HG02610 (cell line): ENCODE measurements around the gene IL2.

Experiments used
- ATAC-seq: cut with Tn5 transposase; IDR thresholded peaks from one replicate; pipeline ENCODE4 v1.9.1; 2021; ENCODE audit warnings: mild to moderate bottlenecking, moderate library complexity; ENCODE audit not compliant: unreplicated experiment

IL2 gene

DNA sequence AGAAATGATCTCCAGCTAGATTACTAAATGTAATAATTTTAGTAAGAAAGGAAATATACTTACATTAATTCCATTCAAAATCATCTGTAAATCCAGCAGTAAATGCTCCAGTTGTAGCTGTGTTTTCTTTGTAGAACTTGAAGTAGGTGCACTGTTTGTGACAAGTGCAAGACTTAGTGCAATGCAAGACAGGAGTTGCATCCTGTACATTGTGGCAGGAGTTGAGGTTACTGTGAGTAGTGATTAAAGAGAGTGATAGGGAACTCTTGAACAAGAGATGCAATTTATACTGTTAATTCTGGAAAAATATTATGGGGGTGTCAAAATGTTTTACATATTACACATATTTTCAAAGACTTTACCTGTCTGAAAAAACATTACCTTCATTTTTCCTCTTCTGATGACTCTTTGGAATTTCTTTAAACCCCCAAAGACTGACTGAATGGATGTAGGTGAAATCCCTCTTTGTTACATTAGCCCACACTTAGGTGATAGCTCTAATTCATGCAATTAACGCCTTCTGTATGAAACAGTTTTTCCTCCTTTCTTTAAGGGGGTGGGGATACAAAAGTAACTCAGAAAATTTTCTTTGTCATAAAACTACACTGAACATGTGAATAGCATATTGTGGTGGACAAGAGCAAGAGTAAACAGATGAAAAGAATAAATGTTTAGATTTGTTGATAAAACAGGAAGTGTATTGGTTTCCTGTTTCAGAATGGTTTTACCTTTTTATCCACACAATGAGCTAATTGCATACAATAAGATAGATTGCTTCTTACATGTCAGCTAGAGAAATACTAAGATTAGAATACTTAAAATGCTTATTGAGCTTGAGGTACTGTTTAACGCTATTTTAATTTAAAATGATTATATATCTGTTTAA is at the start of gene IL2:
IL2 (minus strand) TSS at position 495 of the 886 bp plus-strand sequence; CDS start at position 210, 285 bp downstream.
- no peak for ATAC-seq

DNA sequence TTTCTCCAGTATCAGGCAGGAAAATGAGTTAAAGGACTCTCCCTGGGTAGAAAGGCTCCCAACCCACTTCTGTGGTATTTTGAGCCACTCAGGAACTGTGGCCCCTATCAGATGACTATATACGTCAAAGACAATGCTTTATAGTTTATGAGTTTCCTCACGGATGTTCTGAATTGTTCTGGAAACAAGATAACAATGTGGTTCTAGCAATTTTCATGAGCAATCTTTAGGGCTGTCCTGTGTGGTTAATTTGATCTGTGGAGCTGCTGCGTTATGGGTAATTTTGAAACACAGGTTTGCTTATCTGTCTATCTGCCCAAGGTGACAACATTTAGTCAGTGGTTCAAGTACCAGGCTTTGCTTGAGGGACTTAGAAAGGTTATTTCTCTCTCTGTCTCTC is 46.7 kb upstream of the IL2 start:
- ATAC-seq, result no peak

DNA sequence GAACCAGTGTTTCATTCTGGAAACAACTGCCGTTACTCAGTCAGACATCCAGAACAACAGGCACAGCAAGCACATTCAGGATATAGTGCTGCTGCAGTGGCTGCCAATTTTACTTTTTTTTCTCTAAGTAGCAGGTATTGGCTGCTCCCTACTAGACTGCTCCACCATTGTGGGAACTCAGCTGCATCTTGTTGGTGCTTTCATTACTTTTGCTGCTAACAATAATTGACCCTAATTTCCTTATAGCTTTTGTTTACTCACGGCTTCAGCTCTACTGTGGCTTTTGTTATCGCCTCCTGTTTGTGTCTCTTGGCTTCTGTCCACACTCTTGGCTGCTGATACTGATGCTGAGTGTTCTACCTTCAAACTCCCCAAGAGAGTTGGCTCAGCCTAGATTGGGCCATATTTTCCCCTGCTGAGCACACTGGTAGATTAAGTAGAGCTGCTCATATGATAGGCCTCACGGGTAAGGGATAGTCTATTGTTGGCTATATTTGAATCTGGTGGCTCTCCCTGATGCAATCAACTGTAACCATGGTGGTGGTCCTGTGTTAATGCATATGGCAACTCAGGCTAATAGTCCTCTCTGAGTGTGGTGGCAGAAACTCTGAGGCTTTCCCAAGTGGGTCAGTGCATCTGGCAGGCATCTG is 44.5 kb upstream of the IL2 start:
- ATAC-seq, result no peak

GRCh38 chr4:122489061-122489460 is 32.5 kb upstream of the IL2 start:
- ATAC-seq, result no peak

GRCh38 chr4:122483481-122483880 is 27.0 kb upstream of the IL2 start:
- no peak for ATAC-seq

GRCh38 chr4:122481766-122482405 is 25.4 kb upstream of the IL2 start:
- no peak for ATAC-seq

DNA sequence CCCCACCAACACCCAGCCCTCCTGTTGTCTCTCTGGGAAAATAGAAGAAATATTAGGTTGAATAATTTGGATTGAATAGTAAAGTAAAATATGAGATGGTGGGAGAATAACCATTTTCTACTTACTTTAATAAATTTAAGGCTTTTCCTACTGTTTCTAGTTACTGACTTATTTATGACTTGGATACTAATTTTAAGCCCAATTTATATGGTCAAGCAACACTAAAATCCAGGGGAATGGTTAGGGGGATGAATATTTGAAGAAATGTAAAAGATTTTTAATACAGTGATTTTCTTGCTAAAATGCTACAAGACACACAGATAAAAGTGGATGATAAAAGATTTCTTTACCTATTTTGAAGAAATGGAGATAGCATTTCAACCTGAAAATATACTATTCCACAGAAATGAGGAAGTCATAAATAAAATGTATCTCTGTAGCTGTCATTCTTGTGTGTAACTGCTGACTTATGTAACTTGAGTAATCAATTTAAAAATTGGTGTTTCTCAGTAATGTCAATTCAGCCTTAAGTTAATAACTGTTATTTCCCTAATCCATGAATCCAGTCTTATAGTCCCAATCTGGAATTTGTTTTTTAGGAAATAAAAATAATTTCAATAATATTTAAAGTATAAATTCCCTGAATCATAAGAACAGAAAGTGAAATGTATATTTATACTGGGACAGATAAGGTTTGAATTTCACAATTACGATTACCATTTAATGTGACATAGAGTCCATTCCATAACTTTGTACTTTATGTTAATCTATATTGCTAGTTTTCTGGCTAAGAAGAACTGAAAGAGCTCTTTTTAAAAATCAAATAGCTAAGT is 24.3 kb upstream of the IL2 start:
- no peak for ATAC-seq

DNA sequence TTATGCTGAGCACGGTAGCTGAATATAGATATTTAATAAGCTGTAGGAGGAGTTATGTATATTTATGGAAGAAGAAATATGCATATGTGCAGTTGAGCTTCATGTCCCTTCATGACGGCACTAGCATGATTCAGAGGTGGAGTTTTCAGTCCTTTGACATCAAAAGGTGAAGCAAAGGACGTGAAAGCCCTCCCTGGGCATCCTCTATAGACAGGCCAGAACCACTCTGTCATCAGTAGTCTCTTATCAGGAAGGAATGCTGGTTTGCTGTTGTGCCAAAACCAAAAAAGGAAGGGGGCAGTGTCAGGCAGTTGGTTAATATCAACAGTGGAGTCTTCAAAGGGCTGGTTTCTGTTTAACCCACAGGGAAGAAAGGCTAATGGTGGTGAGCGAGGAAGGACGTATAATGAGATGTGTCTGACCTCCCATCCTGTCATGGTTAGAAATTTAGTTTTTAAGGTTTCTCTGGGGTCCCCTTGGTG is 23.5 kb upstream of the IL2 start:
- no peak for ATAC-seq

GRCh38 chr4:122476745-122477144 is 20.2 kb upstream of the IL2 start:
- no peak for ATAC-seq

GRCh38 chr4:122476126-122476525 is 19.6 kb upstream of the IL2 start:
- no peak for ATAC-seq

GRCh38 chr4:122475233-122475632 is 18.7 kb upstream of the IL2 start:
- no peak for ATAC-seq

- no peak for ATAC-seq
Measured at GRCh38 chr4:122469457-122469856, 12.9 kb upstream of the IL2 start.

DNA sequence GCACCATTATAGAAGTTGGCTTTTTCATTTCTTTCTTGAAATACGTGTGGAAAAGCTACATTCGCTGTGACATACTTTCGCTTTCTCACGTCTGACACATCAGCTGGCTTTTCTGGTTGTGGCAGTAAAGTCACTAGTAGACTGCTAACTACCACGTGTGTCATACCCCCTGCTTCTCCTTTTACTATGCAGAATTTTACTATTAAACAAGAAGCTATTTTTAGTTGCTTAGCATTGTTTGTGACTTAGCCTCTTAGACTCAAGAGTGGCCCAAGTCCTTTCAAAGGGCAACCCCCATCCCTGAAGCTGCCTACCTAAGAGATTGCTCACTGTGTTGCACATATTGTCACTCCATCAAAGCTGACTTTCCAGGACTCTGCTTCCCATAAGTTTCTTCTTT is 2.1 kb upstream of the IL2 start:
- ATAC-seq, result peak; percentile 65

GRCh38 chr4:122453384-122453995 is 3.0 kb downstream of the IL2 start:
- no peak for ATAC-seq

- no peak for ATAC-seq
Measured at GRCh38 chr4:122450847-122451246, 5.7 kb downstream of the IL2 start.

DNA sequence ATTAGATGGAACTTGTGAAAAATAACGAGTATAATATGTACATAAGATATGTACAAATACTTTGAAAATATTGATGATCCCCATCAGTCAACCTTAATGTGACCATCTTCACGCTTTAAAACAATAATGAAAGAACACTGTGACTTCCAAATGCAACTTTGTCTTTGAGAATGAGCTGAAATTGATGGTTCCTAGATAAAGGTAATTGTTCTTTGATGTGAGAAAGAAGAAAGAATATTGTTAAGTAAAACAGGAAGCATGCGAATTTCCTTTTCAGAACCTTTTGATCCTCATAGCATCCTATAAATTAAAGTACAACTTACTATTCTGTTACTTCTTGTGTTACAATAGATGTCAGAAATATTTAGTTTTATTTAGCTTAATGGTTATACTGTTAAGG is 22.2 kb downstream of the IL2 start:
- no peak for ATAC-seq

DNA sequence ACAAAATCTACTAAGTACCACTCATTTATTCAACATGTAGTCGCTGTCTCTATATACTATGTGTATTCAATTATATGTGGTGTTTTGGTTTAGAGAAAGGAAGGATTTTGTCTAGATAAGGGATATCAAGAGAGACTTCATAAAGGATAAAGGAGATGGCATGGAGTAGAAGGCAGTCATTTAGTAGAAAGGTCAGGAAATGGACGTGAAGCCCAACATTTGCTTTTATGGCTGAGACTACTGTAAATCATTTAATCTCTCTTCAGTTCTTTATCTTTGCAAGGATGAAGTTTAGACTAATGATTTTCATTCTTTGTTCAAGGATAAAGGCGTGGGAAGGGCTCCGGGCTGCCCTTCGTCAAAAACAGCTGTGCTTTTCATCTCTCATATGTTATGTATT is 25.2 kb downstream of the IL2 start:
- no peak for ATAC-seq

DNA sequence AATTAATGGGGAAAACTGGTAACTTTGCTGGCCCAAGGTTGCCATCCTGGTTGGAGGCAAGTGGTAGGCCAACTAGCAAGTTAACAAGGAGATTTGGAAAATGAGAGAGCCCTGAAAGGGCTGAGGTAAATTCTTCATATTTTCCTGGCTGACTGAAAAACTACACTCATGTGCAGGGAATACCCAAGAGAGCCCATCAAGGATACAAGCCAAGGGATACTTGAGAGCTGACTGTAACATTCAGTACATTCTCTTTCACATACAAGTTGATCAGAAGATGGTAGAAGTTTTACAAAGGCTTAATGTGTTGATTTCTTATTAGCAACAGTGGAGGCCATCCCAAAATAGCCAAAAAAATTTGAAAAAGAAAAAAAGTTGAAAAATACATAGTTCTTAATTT is 33.3 kb downstream of the IL2 start:
- ATAC-seq, result no peak

- peak; percentile 96 for ATAC-seq
Measured at GRCh38 chr4:122412547-122412946, 44.0 kb downstream of the IL2 start.

DNA sequence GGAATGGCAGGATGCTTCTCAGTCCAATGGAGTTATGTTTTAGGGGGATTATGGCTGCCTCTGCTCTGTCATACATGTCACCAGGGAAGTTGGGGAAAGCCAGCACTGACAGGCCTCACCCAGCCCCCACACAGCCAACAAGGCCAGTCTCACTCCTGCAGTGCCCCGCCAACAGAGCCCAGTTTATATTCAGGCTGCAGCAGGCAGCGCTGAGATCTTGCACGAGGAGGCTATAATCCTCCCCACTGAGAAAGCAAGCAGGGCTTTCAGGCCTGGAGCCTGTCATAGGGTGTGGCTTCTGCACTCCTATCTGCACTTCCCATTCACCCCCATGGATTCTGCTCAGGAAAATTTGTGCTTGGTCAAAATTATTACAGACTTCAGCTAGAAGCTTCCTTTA is 52.7 kb downstream of the IL2 start:
- ATAC-seq, result no peak
